Measurements from ENCODE around the gene BRD3OS. TPM values are rescaled to one million over a fixed set of nuclear protein-coding genes. Genes with fewer than 3 reads are reported as not detected.

The BRD3OS gene
- total RNA-seq, 1 donor from 2014 or later: 14.3 TPM

GRCh38 chr9:133981589-133981957 is 43.7 kb upstream of the BRD3OS start:
- H3K27me3 Mint-ChIP-seq (ENCODE audit: low read depth): no peaks in the 10 kb centered on the region
- TF ChIP-seq CTCF (IDR thresholded peaks at IDR 0.05; ENCODE audit: unreplicated experiment): no peak
- no peak overlapping the region for H3K27ac Mint-ChIP-seq
- DNase-seq (ENCODE audit: low spot score in 2 of 2, unreplicated experiment in 2 of 2): no peak
- H3K36me3 Mint-ChIP-seq: peaks cover 2% of the 10 kb centered on the region
- peaks cover 24% of the 10 kb centered on the region for H3K4me1 Mint-ChIP-seq
- no peaks in the 10 kb centered on the region for H3K9me3 Mint-ChIP-seq
- no peak overlapping the region for H3K4me3 Mint-ChIP-seq

DNA sequence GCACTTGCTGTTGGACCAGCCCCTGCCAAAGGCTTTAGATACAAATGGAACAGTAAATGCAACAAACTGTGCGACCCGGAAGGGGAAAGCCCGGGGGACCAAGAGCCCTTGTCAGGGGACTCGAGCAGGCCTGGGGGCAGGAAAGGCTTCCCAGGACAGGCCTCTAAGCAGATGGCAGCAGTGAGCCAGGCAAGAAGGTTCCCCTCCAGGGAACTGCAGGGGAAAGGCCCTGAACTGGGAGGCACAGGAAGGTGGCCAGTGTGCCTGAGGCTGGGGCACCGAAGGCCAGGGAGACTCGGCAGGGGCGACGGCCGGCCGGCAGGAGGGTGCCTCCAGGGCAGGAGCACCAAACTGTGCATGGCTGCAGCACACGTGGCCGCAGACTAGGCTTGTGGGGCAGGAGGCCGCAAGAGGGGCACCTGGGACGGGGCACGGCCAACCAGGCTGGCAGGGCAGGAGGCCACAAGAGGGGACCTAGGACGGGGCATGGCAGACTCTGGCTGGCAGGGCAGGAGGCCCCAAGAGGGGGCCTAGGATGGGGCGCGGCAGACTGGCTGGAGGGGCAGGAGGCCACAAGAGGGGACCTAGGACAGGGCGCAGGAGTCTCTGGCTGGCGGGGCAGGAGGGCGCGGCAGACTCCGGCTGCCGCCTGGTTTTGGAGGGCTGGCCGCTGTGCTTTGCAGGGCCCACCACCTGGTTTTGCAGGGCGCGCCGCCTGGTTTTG is 43.2 kb upstream of the BRD3OS start:
- Mint-ChIP-seq H3K36me3 (peaks cover 2% of the 10 kb centered on the region), H3K27ac (no peak overlapping the region), H3K9me3 (no peaks in the 10 kb centered on the region), H3K4me3 (no peak overlapping the region), H3K4me1 (peaks cover 24% of the 10 kb centered on the region), H3K27me3 (ENCODE audit: low read depth) (no peaks in the 10 kb centered on the region)
- no peak for TF ChIP-seq CTCF (IDR thresholded peaks at IDR 0.05; ENCODE audit: unreplicated experiment)
- DNase-seq (ENCODE audit: low spot score in 2 of 2, unreplicated experiment in 2 of 2): no peak

DNA sequence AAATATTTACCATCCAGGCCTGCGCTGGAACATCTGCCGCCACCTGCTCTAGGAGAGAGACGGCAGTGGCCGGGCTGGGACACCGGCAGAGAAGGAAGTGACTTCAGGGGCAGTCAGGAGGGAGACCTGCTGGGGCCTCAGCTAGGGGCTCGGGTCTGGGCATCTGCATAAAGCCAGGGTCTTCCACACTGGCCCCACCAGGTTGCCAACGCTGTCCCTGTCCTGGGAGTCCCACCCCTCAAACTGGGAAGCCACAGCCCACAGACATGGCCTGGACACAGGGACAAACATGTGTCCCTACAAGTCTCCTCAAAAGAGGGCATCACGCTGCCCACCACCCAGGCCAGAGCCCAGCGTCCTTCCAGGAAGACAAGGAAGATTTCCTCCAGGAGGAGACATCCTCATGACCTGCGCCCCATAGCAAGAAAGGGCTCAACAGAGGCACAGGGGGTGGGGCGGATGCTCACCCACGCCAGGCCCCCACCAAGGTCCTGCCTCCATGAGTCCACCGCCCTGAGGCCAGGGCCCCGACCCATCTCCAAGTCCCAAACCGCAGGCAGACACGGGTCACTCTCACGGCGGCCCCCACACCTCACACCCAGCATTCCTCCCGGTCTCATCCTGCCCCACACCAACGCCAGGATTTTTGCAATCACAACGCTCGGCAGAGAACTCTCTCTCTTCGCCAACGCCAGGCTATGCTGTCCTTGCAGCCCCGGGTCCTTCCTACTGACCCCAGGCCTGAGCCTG is 42.1 kb upstream of the BRD3OS start:
- peaks cover 21% of the 10 kb centered on the region for H3K4me1 Mint-ChIP-seq

GRCh38 chr9:133986061-133986460 is 39.2 kb upstream of the BRD3OS start:
- no peak for DNase-seq (ENCODE audit: low spot score in 2 of 2, unreplicated experiment in 2 of 2)
- Mint-ChIP-seq H3K27ac (peak overlapping the region; percentile 1), H3K4me3 (no peak overlapping the region), H3K4me1 (peaks cover 23% of the 10 kb centered on the region), H3K36me3 (peaks cover 2% of the 10 kb centered on the region), H3K27me3 (ENCODE audit: low read depth) (no peaks in the 10 kb centered on the region), H3K9me3 (no peaks in the 10 kb centered on the region)
- no peak for TF ChIP-seq CTCF (IDR thresholded peaks at IDR 0.05; ENCODE audit: unreplicated experiment)

More for the DNA sequence above, 42.1 kb upstream of the BRD3OS start:
- TF ChIP-seq CTCF (IDR thresholded peaks at IDR 0.05; ENCODE audit: unreplicated experiment): no peak
- Mint-ChIP-seq H3K27me3 (ENCODE audit: low read depth) (no peaks in the 10 kb centered on the region), H3K9me3 (no peaks in the 10 kb centered on the region), H3K4me3 (no peak overlapping the region), H3K36me3 (peaks cover 2% of the 10 kb centered on the region), H3K27ac (peak overlapping the region; percentile 67)
- no peak for DNase-seq (ENCODE audit: low spot score in 2 of 2, unreplicated experiment in 2 of 2)

DNA sequence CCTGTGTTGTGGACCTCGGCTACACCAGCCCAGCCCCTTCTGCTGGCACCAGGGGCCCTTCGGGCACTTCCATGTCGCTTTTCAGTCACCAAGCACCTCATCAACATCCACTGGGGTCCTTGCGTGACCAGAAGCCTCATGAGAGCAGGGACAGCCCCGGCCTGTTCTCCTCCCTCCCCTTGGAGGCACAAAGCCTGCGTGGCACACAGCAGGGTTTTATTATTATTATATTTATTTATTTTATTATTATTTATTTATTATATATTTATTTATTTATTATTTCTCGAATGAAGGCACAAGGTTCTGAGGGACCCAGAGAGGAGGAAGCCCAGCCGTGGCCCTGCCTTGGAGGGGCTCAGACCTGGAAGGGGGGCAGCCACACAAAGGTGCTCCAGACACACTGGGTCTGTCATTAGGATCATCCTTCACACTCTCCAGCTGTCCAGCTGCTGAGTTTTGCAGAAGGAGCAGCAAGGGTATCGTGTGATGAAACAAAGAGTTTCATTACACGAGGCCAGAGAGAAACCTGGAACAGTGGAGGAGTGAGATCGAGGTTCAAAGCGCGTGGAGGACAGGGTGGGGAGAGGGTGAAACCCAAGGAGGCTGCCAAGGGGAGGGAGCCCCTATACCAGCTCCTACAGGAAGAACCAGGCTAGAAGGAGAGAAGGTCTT is 38.4 kb upstream of the BRD3OS start:
- H3K27me3 Mint-ChIP-seq (ENCODE audit: low read depth): no peaks in the 10 kb centered on the region
- no peak overlapping the region for H3K27ac Mint-ChIP-seq
- H3K4me1 Mint-ChIP-seq: peaks cover 22% of the 10 kb centered on the region
- peaks cover 2% of the 10 kb centered on the region for H3K36me3 Mint-ChIP-seq
- no peak for DNase-seq (ENCODE audit: low spot score in 2 of 2, unreplicated experiment in 2 of 2)
- no peak overlapping the region for H3K4me3 Mint-ChIP-seq
- H3K9me3 Mint-ChIP-seq: no peaks in the 10 kb centered on the region
- no peak for TF ChIP-seq CTCF (IDR thresholded peaks at IDR 0.05; ENCODE audit: unreplicated experiment)
